ENCODE data around the gene RGS1. TPM values are rescaled to one million over a fixed set of nuclear protein-coding genes. Genes with fewer than 3 reads are reported as not detected.

RGS1 gene
- total and polyA plus RNA-seq, 2 of the 4 experiments (the other 2 are of a cell fraction), result not detected

GRCh38 chr1:192550922-192551534, 24.5 kb upstream of the RGS1 start:
- H2BK120ac ChIP-seq (ENCODE audit: low read depth, low read length), result peak overlapping the region; percentile 63; the same call in 1 of the 2 replicates
- H3K56ac ChIP-seq (ENCODE audit: extremely low read depth, insufficient read depth, low read length), result no peak overlapping the region
- peaks cover under 1% of the 10 kb centered on the region; the same call in 1 of the 2 replicates for H3K9me1 ChIP-seq (ENCODE audit: insufficient read depth, low read length)
- H3K23ac ChIP-seq (ENCODE audit: low read depth, low read length), result no peak overlapping the region
- peak overlapping the region; percentile 7; the same call in 1 of the 2 replicates for H3K4ac ChIP-seq (ENCODE audit: low read depth, low read length)
- dilution Hi-C loops (cut with HindIII; ENCODE audit: low sequenced_read_pairs, unreplicated experiment) (no loop called here), intact Hi-C loops (cut with micrococcal nuclease) (no loop called here), in situ Hi-C loops (cut with MboI; ENCODE audit: low sequenced_read_pairs) (no loop called here)
- WGBS, 2 experiments (ENCODE audit: extremely low coverage in 2 of 2, insufficient read length in 1 of 2), result no CpG with 5 or more reads among the region's 2 CpGs
- ChIA-PET CTCF (no interaction called here), POLR2A (ENCODE audit: unreplicated experiment) (interaction anchor here (1.0 kb wide), 1 partner anchor 8 kb away, joined by 3 read pairs; no protein-coding TSS in a partner anchor)
- H3K14ac ChIP-seq (replicated peaks; ENCODE audit: low read depth, low read length), result peak overlapping the region; percentile 38; the same call in 1 of the 2 replicates
- DNase-seq (peak; percentile 88), ATAC-seq (ENCODE audit: low read depth) (peak; percentile 95)
- H3K27me3 ChIP-seq (ENCODE audit: control insufficient read depth, insufficient read depth, low read length), result no peaks in the 10 kb centered on the region
- H3K4me3 ChIP-seq (ENCODE audit: insufficient read depth, low read depth, low read length), result no peak overlapping the region
- H4K5ac ChIP-seq (ENCODE audit: low read depth, low read length), result 0 out of 2 replicates have a peak overlapping the region, but pooled peaks have one; percentile 15
- H4K91ac ChIP-seq (ENCODE audit: insufficient read depth, low read depth, low read length), result no peak overlapping the region
- 0 out of 2 replicates have a peak overlapping the region, but pooled peaks have one; percentile 1 for H2BK20ac ChIP-seq (ENCODE audit: low read depth, low read length)
- H3K79me1 ChIP-seq (ENCODE audit: low read depth in 1 of 2, low read length in 2 of 2), result no peaks in the 10 kb centered on the region
- H3K4me2 ChIP-seq (ENCODE audit: low read depth, low read length), result peak overlapping the region; percentile 58
- H4K20me1 ChIP-seq (ENCODE audit: insufficient read depth, low read length), result no peaks in the 10 kb centered on the region
- H4K8ac ChIP-seq (ENCODE audit: low read depth in 2 of 2, low read length in 2 of 2), result peak overlapping the region in 1 of 2 experiments; percentile 28; a peak in 1 of 4 replicates
- no peak overlapping the region for H3K9ac ChIP-seq (ENCODE audit: low read depth, low read length)
- peak overlapping the region; percentile 36 for H2BK5ac ChIP-seq (ENCODE audit: low read depth, low read length, poor library complexity, severe bottlenecking)
- H3K27ac ChIP-seq (ENCODE audit: insufficient read depth, low read length), result no peak overlapping the region
- no peak overlapping the region for H2AK5ac ChIP-seq (ENCODE audit: low read depth, low read length)
- peak overlapping the region; percentile 34 for H3K18ac ChIP-seq (ENCODE audit: low read depth, low read length)
- no peak overlapping the region for H2AFZ ChIP-seq (replicated peaks; ENCODE audit: low read length, poor library complexity)
- no peaks in the 10 kb centered on the region for H3K9me3 ChIP-seq (ENCODE audit: control insufficient read depth, insufficient read depth, low read length)
- H3K36me3 ChIP-seq (ENCODE audit: control insufficient read depth, insufficient read depth, low read length), result no peaks in the 10 kb centered on the region
- H2BK15ac ChIP-seq (ENCODE audit: low read depth, low read length), result 0 out of 3 replicates have a peak overlapping the region, but pooled peaks have one; percentile 38
- no TSS peak for BruUV-seq (replicated peaks)
- H2AK9ac ChIP-seq (replicated peaks; ENCODE audit: low read depth, low read length, poor library complexity), result no peak overlapping the region
- peaks cover 10% of the 10 kb centered on the region for H3K4me1 ChIP-seq (ENCODE audit: control insufficient read depth, insufficient read depth, low read length)
- no peak for TF ChIP-seq RAD21 (IDR thresholded peaks at IDR 0.05; ENCODE audit: low read length)
- TF ChIP-seq MAZ (IDR thresholded peaks at IDR 0.05; ENCODE audit: borderline replicate concordance, low read depth, low read length), result no peak
- peak; percentile 27; the same call in 1 of the 2 replicates for TF ChIP-seq POLR2A (IDR thresholded peaks at IDR 0.05; ENCODE audit: low read depth, low read length)
- no peak for TF ChIP-seq NFE2L2 (IDR thresholded peaks at IDR 0.05; ENCODE audit: low read depth, low read length)
- TF ChIP-seq ELK1 (IDR thresholded peaks at IDR 0.05; ENCODE audit: borderline replicate concordance, low read depth, low read length), result no peak
- no peak for TF ChIP-seq SMC3 (IDR thresholded peaks at IDR 0.05; ENCODE audit: low read depth, low read length)
- 0 out of 2 replicates have a peak, but pooled peaks have one; percentile 11 for TF ChIP-seq BHLHE40 (IDR thresholded peaks at IDR 0.05; ENCODE audit: low read depth, low read length)
- TF ChIP-seq USF2 (IDR thresholded peaks at IDR 0.05; ENCODE audit: low read depth, low read length), result no peak
